ENCODE data around the gene SRRM1. TPM values are rescaled to one million over a fixed set of nuclear protein-coding genes. Genes with fewer than 3 reads are reported as not detected.

The SRRM1 gene
- 108 TPM for polyA plus RNA-seq (2013)

- WGBS (ENCODE audit: insufficient coverage) = under 1% methylated on average over 85 of the region's 95 CpGs
- ChIA-PET POLR2A (interaction anchor here (0.7 to 0.8 kb wide), 2 partner anchors 17 to 453 kb away, joined by 3 to 4 read pairs; no protein-coding TSS in a partner anchor), CTCF (no interaction called here)
- peak within 1 kb of the TSS; percentile 88 to 98 for H3K27ac ChIP-seq (ENCODE audit: insufficient read depth in 1 of 2, low read depth in 1 of 2, low read length in 2 of 2, poor library complexity in 1 of 2, severe bottlenecking in 2 of 2)
- H3K4me3 ChIP-seq (ENCODE audit: control insufficient read depth in 1 of 7, extremely low read depth in 1 of 7, insufficient read depth in 4 of 7, low read depth in 2 of 7, low read length in 6 of 7) = peak within 1 kb of the TSS; percentile 74 to 96 (median 94)
- no peaks in the 10 kb centered on the region for H3K27me3 ChIP-seq (replicated peaks in 2 of 5; ENCODE audit: control insufficient read depth in 4 of 5, insufficient read depth in 5 of 5, low read length in 4 of 5)
- peaks cover 14 to 25% (median 16%) of the 10 kb centered on the region in 4 experiments for H3K36me3 ChIP-seq (ENCODE audit: control insufficient read depth in 4 of 4, insufficient read depth in 4 of 4, low read length in 3 of 4)
- H3K4me1 ChIP-seq (ENCODE audit: control extremely low read depth in 1 of 4, control insufficient read depth in 4 of 4, insufficient read depth in 4 of 4, low read length in 3 of 4) = peaks cover 7 to 28% (median 24%) of the 10 kb centered on the region in 4 experiments
- no peaks in the 10 kb centered on the region for H3K9me3 ChIP-seq (ENCODE audit: control extremely low read depth in 1 of 5, control insufficient read depth in 4 of 5, insufficient read depth in 2 of 5, low read depth in 1 of 5, low read length in 4 of 5)
- peak; percentile 100 for DNase-seq
Measured at GRCh38 chr1:24642481-24643362, at the start of gene SRRM1. Gene SRRM1 (plus strand): TSS chr1:24643302. CDS start chr1:24643327, 25 bp downstream.

GRCh38 chr1:24594328-24594598, 48.8 kb upstream of the SRRM1 start:
- H3K27ac ChIP-seq (ENCODE audit: insufficient read depth in 1 of 2, low read depth in 1 of 2, low read length in 2 of 2, poor library complexity in 1 of 2, severe bottlenecking in 2 of 2) = no peak overlapping the region
- H3K4me3 ChIP-seq (ENCODE audit: control insufficient read depth in 1 of 7, extremely low read depth in 1 of 7, insufficient read depth in 4 of 7, low read depth in 2 of 7, low read length in 6 of 7) = no peak overlapping the region
- no peaks in the 10 kb centered on the region for H3K27me3 ChIP-seq (replicated peaks in 2 of 5; ENCODE audit: control insufficient read depth in 4 of 5, insufficient read depth in 5 of 5, low read length in 4 of 5)
- H3K36me3 ChIP-seq (ENCODE audit: control insufficient read depth in 4 of 4, insufficient read depth in 4 of 4, low read length in 3 of 4) = no peaks in the 10 kb centered on the region
- ChIA-PET POLR2A (no interaction called here), CTCF (interaction anchor here (0.8 to 5.6 kb wide), 3 partner anchors 42 to 236 kb away, joined by 3 to 25 read pairs (median 3); no protein-coding TSS in a partner anchor)
- H3K9me3 ChIP-seq (ENCODE audit: control extremely low read depth in 1 of 5, control insufficient read depth in 4 of 5, insufficient read depth in 2 of 5, low read depth in 1 of 5, low read length in 4 of 5) = no peaks in the 10 kb centered on the region
- DNase-seq = no peak
- 100% methylated on average over 3 of the region's 3 CpGs for WGBS (ENCODE audit: insufficient coverage)
- H3K4me1 ChIP-seq (ENCODE audit: control extremely low read depth in 1 of 4, control insufficient read depth in 4 of 4, insufficient read depth in 4 of 4, low read length in 3 of 4) = no peaks in the 10 kb centered on the region

- 97% methylated on average over 7 of the region's 9 CpGs for WGBS (ENCODE audit: insufficient coverage)
- Histone ChIP-seq H3K27me3 (replicated peaks in 2 of 5; ENCODE audit: control insufficient read depth in 4 of 5, insufficient read depth in 5 of 5, low read length in 4 of 5) (no peaks in the 10 kb centered on the region), H3K27ac (ENCODE audit: insufficient read depth in 1 of 2, low read depth in 1 of 2, low read length in 2 of 2, poor library complexity in 1 of 2, severe bottlenecking in 2 of 2) (no peak overlapping the region), H3K4me3 (ENCODE audit: control insufficient read depth in 1 of 7, extremely low read depth in 1 of 7, insufficient read depth in 4 of 7, low read depth in 2 of 7, low read length in 6 of 7) (no peak overlapping the region), H3K4me1 (ENCODE audit: control extremely low read depth in 1 of 4, control insufficient read depth in 4 of 4, insufficient read depth in 4 of 4, low read length in 3 of 4) (no peaks in the 10 kb centered on the region), H3K36me3 (ENCODE audit: control insufficient read depth in 4 of 4, insufficient read depth in 4 of 4, low read length in 3 of 4) (no peaks in the 10 kb centered on the region), H3K9me3 (ENCODE audit: control extremely low read depth in 1 of 5, control insufficient read depth in 4 of 5, insufficient read depth in 2 of 5, low read depth in 1 of 5, low read length in 4 of 5) (no peaks in the 10 kb centered on the region)
- ChIA-PET CTCF (interaction anchor here (0.8 to 1.3 kb wide), 4 partner anchors 9 to 234 kb away, joined by 3 to 5 read pairs (median 3); no protein-coding TSS in a partner anchor), POLR2A (no interaction called here)
- DNase-seq = no peak
Measured at GRCh38 chr1:24596401-24596880, 46.7 kb upstream of the SRRM1 start.

GRCh38 chr1:24599265-24599664, 43.8 kb upstream of the SRRM1 start:
- no peak overlapping the region for H3K4me3 ChIP-seq (ENCODE audit: control insufficient read depth in 1 of 7, extremely low read depth in 1 of 7, insufficient read depth in 4 of 7, low read depth in 2 of 7, low read length in 6 of 7)
- CTCF ChIA-PET = no interaction called here
- H3K36me3 ChIP-seq (ENCODE audit: control insufficient read depth in 4 of 4, insufficient read depth in 4 of 4, low read length in 3 of 4) = no peaks in the 10 kb centered on the region
- H3K27me3 ChIP-seq (replicated peaks in 2 of 5; ENCODE audit: control insufficient read depth in 4 of 5, insufficient read depth in 5 of 5, low read length in 4 of 5) = no peaks in the 10 kb centered on the region
- POLR2A ChIA-PET = no interaction called here
- no CpG with 5 or more reads among the region's 3 CpGs for WGBS (ENCODE audit: insufficient coverage)
- DNase-seq = no peak
- H3K4me1 ChIP-seq (ENCODE audit: control extremely low read depth in 1 of 4, control insufficient read depth in 4 of 4, insufficient read depth in 4 of 4, low read length in 3 of 4) = no peaks in the 10 kb centered on the region
- H3K27ac ChIP-seq (ENCODE audit: insufficient read depth in 1 of 2, low read depth in 1 of 2, low read length in 2 of 2, poor library complexity in 1 of 2, severe bottlenecking in 2 of 2) = no peak overlapping the region
- H3K9me3 ChIP-seq (ENCODE audit: control extremely low read depth in 1 of 5, control insufficient read depth in 4 of 5, insufficient read depth in 2 of 5, low read depth in 1 of 5, low read length in 4 of 5) = no peaks in the 10 kb centered on the region

- Histone ChIP-seq H3K4me1 (ENCODE audit: control extremely low read depth in 1 of 4, control insufficient read depth in 4 of 4, insufficient read depth in 4 of 4, low read length in 3 of 4) (no peaks in the 10 kb centered on the region), H3K9me3 (ENCODE audit: control extremely low read depth in 1 of 5, control insufficient read depth in 4 of 5, insufficient read depth in 2 of 5, low read depth in 1 of 5, low read length in 4 of 5) (no peaks in the 10 kb centered on the region), H3K4me3 (ENCODE audit: control insufficient read depth in 1 of 7, extremely low read depth in 1 of 7, insufficient read depth in 4 of 7, low read depth in 2 of 7, low read length in 6 of 7) (no peak overlapping the region), H3K27me3 (replicated peaks in 2 of 5; ENCODE audit: control insufficient read depth in 4 of 5, insufficient read depth in 5 of 5, low read length in 4 of 5) (no peaks in the 10 kb centered on the region), H3K27ac (ENCODE audit: insufficient read depth in 1 of 2, low read depth in 1 of 2, low read length in 2 of 2, poor library complexity in 1 of 2, severe bottlenecking in 2 of 2) (no peak overlapping the region), H3K36me3 (ENCODE audit: control insufficient read depth in 4 of 4, insufficient read depth in 4 of 4, low read length in 3 of 4) (no peaks in the 10 kb centered on the region)
- POLR2A ChIA-PET = no interaction called here
- DNase-seq = no peak
- WGBS (ENCODE audit: insufficient coverage) = 89% methylated on average over 5 of the region's 5 CpGs
- CTCF ChIA-PET = interaction anchor here (1.4 kb wide), 1 partner anchor 13 kb away, joined by 4 read pairs; no protein-coding TSS in a partner anchor
Measured at GRCh38 chr1:24600551-24600950, 42.6 kb upstream of the SRRM1 start.

GRCh38 chr1:24605534-24606295, 37.4 kb upstream of the SRRM1 start:
- Histone ChIP-seq H3K36me3 (ENCODE audit: control insufficient read depth in 4 of 4, insufficient read depth in 4 of 4, low read length in 3 of 4) (no peaks in the 10 kb centered on the region), H3K27me3 (replicated peaks in 2 of 5; ENCODE audit: control insufficient read depth in 4 of 5, insufficient read depth in 5 of 5, low read length in 4 of 5) (peaks cover 0 to 5% (median 0%) of the 10 kb centered on the region in 5 experiments), H3K4me3 (ENCODE audit: control insufficient read depth in 1 of 7, extremely low read depth in 1 of 7, insufficient read depth in 4 of 7, low read depth in 2 of 7, low read length in 6 of 7) (no peak overlapping the region), H3K27ac (ENCODE audit: insufficient read depth in 1 of 2, low read depth in 1 of 2, low read length in 2 of 2, poor library complexity in 1 of 2, severe bottlenecking in 2 of 2) (no peak overlapping the region), H3K9me3 (ENCODE audit: control extremely low read depth in 1 of 5, control insufficient read depth in 4 of 5, insufficient read depth in 2 of 5, low read depth in 1 of 5, low read length in 4 of 5) (no peaks in the 10 kb centered on the region), H3K4me1 (ENCODE audit: control extremely low read depth in 1 of 4, control insufficient read depth in 4 of 4, insufficient read depth in 4 of 4, low read length in 3 of 4) (no peaks in the 10 kb centered on the region)
- POLR2A ChIA-PET = no interaction called here
- CTCF ChIA-PET = interaction anchor here (0.7 kb wide), 1 partner anchor 19 kb away, joined by 3 read pairs; no protein-coding TSS in a partner anchor
- WGBS (ENCODE audit: insufficient coverage) = 96% methylated on average over 17 of the region's 19 CpGs
- no peak for DNase-seq

GRCh38 chr1:24606296-24606605, 36.9 kb upstream of the SRRM1 start:
- ChIA-PET CTCF (interaction anchor here (0.7 kb wide), 1 partner anchor 19 kb away, joined by 3 read pairs; no protein-coding TSS in a partner anchor), POLR2A (no interaction called here)
- no peak overlapping the region for H3K27ac ChIP-seq (ENCODE audit: insufficient read depth in 1 of 2, low read depth in 1 of 2, low read length in 2 of 2, poor library complexity in 1 of 2, severe bottlenecking in 2 of 2)
- peaks cover 0 to 5% (median 0%) of the 10 kb centered on the region in 5 experiments for H3K27me3 ChIP-seq (replicated peaks in 2 of 5; ENCODE audit: control insufficient read depth in 4 of 5, insufficient read depth in 5 of 5, low read length in 4 of 5)
- 100% methylated on average over 1 of the region's 3 CpGs for WGBS (ENCODE audit: insufficient coverage)
- no peaks in the 10 kb centered on the region for H3K4me1 ChIP-seq (ENCODE audit: control extremely low read depth in 1 of 4, control insufficient read depth in 4 of 4, insufficient read depth in 4 of 4, low read length in 3 of 4)
- no peaks in the 10 kb centered on the region for H3K9me3 ChIP-seq (ENCODE audit: control extremely low read depth in 1 of 5, control insufficient read depth in 4 of 5, insufficient read depth in 2 of 5, low read depth in 1 of 5, low read length in 4 of 5)
- no peaks in the 10 kb centered on the region for H3K36me3 ChIP-seq (ENCODE audit: control insufficient read depth in 4 of 4, insufficient read depth in 4 of 4, low read length in 3 of 4)
- DNase-seq = no peak
- no peak overlapping the region for H3K4me3 ChIP-seq (ENCODE audit: control insufficient read depth in 1 of 7, extremely low read depth in 1 of 7, insufficient read depth in 4 of 7, low read depth in 2 of 7, low read length in 6 of 7)

All from common myeloid progenitor, CD34-positive (primary cell).